Naive thymus-derived CD8-positive, alpha-beta T cell (primary cell): Measurements from ENCODE around the gene BANP. TPM values are rescaled to one million over a fixed set of nuclear protein-coding genes. Genes with fewer than 3 reads are reported as not detected.
"Not testable (repeated sequence)": the region's sequence is repeated elsewhere in the genome, so short reads cannot be mapped to it uniquely, and the experiment has no call there.

Experiments used
- ATAC-seq, 2 donors: fragments of 150-1000 bp; cut with Tn5 transposase in 1 of 2; sonication (Bioruptor Pico), chemical (Tn5 transposase) in 1 of 2; 1 replicate in 1 of 2; 2 replicates in 1 of 2; pipeline ENCODE4 v1.10.0; 2021; ENCODE audit warnings: mild to moderate bottlenecking in 2 of 2, moderate library complexity in 2 of 2
- POLR2A ChIA-PET: fragments of 350-600 bp; sonication (Branson Sonifier 250); formaldehyde crosslinking; loops from one replicate; lab custom pipeline; 2021; ENCODE audit warnings: antibody characterized with exemption; lab: Charles Lee
- DNase-seq, 10 donors: peaks; one replicate each; pipeline versions ENCODE4 v3.0.0 to v3.0.0-alpha.2; 2020 to 2022
- H3K27ac Mint-ChIP-seq, 10 donors: one replicate each; pipeline ENCODE4 v1.8.0; 2020 to 2022; ENCODE audit warnings: mild to moderate bottlenecking in 10 of 10, mixed read lengths in 10 of 10, moderate library complexity in 4 of 10, inconsistent platforms in 1 of 10
- H3K27me3 Mint-ChIP-seq, 5 donors: one replicate each; pipeline ENCODE4 v1.8.0; 2021 to 2022; ENCODE audit warnings: mixed read lengths in 5 of 5
- H3K36me3 Mint-ChIP-seq, 3 donors: one replicate each; pipeline ENCODE4 v1.8.0; 2020 to 2022; ENCODE audit warnings: mixed read lengths in 3 of 3, mild to moderate bottlenecking in 2 of 3, inconsistent platforms in 1 of 3
- H3K4me1 Mint-ChIP-seq, 4 donors: one replicate each; pipeline ENCODE4 v1.8.0; 2021 to 2022; ENCODE audit warnings: mixed read lengths in 4 of 4
- H3K4me3 Mint-ChIP-seq, 10 donors: one replicate each; pipeline ENCODE4 v1.8.0; 2020 to 2022; ENCODE audit warnings: mild to moderate bottlenecking in 10 of 10, mixed read lengths in 10 of 10, moderate library complexity in 6 of 10, inconsistent platforms in 1 of 10
- H3K9me3 Mint-ChIP-seq, 9 donors: one replicate each; pipeline ENCODE4 v1.8.0; 2020 to 2022; ENCODE audit warnings: mixed read lengths in 9 of 9, mild to moderate bottlenecking in 3 of 9, inconsistent platforms in 1 of 9, moderate library complexity in 1 of 9
- polyA plus RNA-seq, 3 donors: library from polyadenylated mRNA; unstranded; fragments of 300-500 nt; fragmentation: Illumina TruSeq; gene quantifications; one replicate each; pipeline ENCODE4 v1.2.3, GENCODE V29; 2021
- total RNA-seq, 8 experiments: library from RNA in 2 of 8; stranded (reverse) in 2 of 8; gene quantifications; one replicate each; pipeline ENCODE4 v1.2.3 and lab custom pipeline; 2021 to 2026

Gene BANP
- total and polyA plus RNA-seq, 5 experiments from 2014 or later: 13.4 to 89.4 (median 29.1) TPM

DNA sequence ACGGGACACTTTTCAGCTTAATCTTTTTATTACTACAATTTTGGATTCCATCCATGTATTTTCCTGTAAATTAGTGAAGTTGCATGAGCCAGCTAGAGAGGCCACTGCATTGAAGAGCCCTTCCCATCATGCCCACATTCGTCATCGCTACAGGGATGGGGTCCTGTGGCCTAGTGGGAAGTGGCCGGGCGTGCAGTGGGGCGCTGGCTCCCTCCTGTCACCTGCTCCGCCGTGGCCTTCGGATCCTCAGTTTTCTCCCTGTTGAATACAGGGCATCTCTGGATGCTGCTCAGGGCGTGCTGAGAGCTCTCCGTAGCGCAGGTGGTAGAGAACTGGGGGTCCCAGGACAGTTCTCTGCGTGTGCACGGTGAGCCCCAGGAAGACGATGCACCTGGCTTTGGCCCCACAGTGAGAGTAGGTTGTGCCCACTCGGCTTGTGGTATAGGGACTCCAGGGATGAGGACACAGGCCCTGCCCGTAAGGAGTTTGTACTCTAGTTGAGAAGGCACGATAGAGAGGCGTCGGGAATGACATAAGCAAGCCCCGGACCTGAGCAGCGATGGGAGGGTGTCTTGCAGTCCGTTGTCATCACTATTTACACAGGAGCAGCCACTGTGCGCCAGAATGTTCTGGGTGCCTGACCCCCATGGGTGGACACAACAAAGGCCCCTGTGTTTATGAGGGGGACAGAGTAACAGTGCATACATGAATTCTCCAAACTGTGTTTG is 74.8 kb downstream of the BANP start:
- H3K27me3 Mint-ChIP-seq, ATAC-seq, H3K9me3 Mint-ChIP-seq, H3K4me3 Mint-ChIP-seq, DNase-seq, POLR2A ChIA-PET: not testable (repeated sequence)
- Mint-ChIP-seq H3K27ac (peak overlapping the region in 1 of 10 donors; percentile 25), H3K4me1 (peaks cover 0 to 15% (median 3%) of the 10 kb centered on the region in 4 donors), H3K36me3 (peaks cover 0 to 70% (median 9%) of the 10 kb centered on the region in 3 donors)

DNA sequence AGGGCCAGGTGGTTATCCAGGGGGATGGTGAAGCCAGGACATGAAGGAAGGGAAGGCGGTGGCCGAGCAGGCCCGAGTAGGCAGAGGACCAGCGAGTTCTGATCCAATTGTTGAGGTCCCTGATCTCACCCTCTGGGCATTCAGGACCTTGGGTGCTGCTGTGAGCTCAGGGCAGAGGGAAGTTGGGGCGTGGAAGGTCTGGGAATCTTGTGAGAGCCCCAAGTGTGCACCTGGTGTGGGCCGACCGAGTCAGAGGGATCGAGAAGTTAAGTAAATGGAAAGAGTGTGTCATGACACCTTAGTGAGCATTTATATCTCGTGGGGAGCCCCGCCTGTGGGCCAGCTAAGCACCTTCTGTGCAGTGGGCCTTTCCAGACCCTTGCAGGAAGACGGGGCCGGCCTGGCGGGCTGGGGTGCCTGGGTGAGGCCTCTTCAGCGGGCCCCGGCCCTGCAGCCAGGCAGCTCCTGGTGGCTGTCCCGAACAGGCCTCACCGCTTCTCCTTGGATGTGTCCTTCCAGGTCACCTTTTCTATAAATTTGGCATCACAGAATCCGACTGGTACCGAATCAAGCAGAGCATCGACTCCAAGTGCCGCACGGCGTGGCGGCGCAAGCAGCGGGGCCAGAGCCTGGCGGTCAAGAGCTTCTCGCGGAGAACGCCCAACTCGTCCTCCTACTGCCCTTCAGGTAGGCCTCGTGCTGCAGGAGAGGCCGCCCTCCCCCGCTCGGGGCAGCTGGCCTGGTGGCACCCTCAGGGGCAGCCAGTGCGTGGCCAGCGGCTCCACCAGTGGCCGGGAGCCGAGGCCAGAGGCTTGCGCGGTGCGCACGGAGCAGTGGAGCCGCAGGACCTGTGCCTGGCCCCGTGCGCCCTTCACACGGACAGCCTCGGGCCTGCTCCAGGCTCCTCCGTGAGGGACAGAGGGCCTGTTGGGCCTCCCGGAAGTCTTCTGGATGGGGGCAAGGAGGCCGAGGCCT is 76.0 kb downstream of the BANP start:
- H3K4me3 Mint-ChIP-seq: no peak overlapping the region
- no peaks in the 10 kb centered on the region for H3K27me3 Mint-ChIP-seq
- no peak for ATAC-seq
- DNase-seq: no peak
- H3K9me3 Mint-ChIP-seq: no peaks in the 10 kb centered on the region
- peak overlapping the region in 3 of 10 donors; percentile 16 to 56 (median 53) for H3K27ac Mint-ChIP-seq
- H3K4me1 Mint-ChIP-seq: peaks cover 0 to 15% (median 3%) of the 10 kb centered on the region in 4 donors
- peaks cover 0 to 73% (median 7%) of the 10 kb centered on the region in 3 donors for H3K36me3 Mint-ChIP-seq
- POLR2A ChIA-PET: no interaction called here

DNA sequence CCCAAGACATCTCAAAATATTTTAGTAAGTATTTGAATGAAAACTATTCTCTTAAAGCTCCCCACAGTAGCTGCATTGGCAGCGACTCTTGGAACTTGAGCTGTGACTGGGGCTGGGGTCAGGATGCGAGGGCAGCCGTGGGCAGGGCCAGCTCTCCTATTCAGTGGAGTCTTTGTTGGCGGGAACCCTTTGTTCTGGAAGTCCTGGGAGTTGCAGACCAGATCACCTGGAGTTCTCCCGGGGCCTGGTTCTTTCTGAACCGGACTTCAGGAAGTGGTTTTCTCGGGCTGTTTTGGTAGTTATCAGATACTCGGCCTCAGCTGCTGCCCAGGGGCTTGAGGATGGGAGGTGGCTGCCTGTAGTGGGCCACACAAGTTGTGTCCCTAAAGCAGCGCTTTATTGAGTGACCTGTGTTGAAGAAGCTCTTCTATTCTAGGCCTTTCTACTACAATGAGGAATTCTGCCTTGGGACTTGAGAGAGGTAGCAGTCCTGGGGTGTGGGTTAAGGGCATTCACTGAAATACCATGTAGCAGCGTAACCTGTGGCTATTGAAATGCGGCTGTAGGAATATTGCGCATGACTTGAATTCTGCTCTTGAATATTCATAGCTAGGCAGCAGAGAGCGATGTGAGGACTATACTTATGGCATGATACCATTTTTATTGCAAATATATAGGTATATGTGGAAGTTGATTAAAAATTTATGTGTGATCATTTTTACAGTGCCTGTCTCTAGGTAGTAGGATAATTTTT is 77.1 kb downstream of the BANP start:
- Mint-ChIP-seq H3K36me3 (peaks cover 0 to 73% (median 6%) of the 10 kb centered on the region in 3 donors), H3K27ac (peak overlapping the region in 1 of 10 donors; percentile 16), H3K4me1 (peaks cover 0 to 15% (median 2%) of the 10 kb centered on the region in 4 donors)
- H3K4me3 Mint-ChIP-seq, POLR2A ChIA-PET, H3K9me3 Mint-ChIP-seq, ATAC-seq, H3K27me3 Mint-ChIP-seq, DNase-seq: not testable (repeated sequence)

DNA sequence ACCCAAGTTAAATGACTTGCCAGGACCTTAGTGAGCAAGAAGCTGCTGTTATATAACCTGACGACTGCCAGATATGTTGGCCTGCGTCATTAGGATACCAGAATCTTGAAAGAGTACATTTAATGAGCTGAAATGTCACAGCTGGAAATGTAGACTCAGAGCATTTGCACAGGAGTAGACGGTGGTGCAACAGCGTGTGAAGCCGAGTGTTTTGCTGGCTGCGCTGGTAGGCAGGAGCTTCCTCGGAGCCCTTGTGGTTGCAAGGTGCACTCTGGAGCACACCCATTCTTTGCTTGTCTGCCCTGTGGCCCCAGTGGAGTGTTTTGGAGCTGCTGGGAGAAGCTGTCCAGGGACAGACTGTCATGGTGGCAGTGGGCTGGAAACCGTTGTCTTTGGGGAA is 79.3 kb downstream of the BANP start:
- Mint-ChIP-seq H3K36me3 (peaks cover 0 to 82% (median 6%) of the 10 kb centered on the region in 3 donors), H3K27me3 (no peaks in the 10 kb centered on the region), H3K4me1 (peaks cover 0 to 4% (median 0%) of the 10 kb centered on the region in 4 donors), H3K9me3 (no peaks in the 10 kb centered on the region), H3K27ac (peak overlapping the region in 2 of 10 donors; percentile 9 to 62), H3K4me3 (no peak overlapping the region)
- DNase-seq (no peak), ATAC-seq (no peak)
- POLR2A ChIA-PET: no interaction called here

DNA sequence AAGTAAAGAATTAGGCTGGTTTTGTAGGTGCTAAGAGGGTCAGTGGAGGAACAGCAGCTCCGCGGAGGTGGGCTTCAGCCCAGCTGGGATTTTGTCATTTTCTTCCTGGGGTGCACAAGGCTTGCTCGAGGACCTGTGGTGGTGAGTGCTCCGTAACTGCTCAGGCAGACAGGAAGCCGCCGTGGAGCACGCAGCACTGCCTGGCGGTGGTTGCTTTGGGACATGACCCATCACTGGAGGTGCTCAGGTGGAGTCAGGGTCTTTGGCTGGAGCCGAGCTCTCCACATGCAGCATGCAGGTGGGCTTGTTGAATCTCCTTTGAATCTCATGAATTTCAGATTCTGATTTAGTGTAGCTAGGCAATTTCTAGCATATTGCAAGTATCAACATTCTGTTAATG is 79.7 kb downstream of the BANP start:
- H3K4me3 Mint-ChIP-seq, H3K27me3 Mint-ChIP-seq, H3K4me1 Mint-ChIP-seq, ATAC-seq, POLR2A ChIA-PET, DNase-seq, H3K9me3 Mint-ChIP-seq: not testable (repeated sequence)
- Mint-ChIP-seq H3K36me3 (peaks cover 0 to 83% (median 7%) of the 10 kb centered on the region in 3 donors), H3K27ac (peak overlapping the region in 1 of 10 donors; percentile 62)

DNA sequence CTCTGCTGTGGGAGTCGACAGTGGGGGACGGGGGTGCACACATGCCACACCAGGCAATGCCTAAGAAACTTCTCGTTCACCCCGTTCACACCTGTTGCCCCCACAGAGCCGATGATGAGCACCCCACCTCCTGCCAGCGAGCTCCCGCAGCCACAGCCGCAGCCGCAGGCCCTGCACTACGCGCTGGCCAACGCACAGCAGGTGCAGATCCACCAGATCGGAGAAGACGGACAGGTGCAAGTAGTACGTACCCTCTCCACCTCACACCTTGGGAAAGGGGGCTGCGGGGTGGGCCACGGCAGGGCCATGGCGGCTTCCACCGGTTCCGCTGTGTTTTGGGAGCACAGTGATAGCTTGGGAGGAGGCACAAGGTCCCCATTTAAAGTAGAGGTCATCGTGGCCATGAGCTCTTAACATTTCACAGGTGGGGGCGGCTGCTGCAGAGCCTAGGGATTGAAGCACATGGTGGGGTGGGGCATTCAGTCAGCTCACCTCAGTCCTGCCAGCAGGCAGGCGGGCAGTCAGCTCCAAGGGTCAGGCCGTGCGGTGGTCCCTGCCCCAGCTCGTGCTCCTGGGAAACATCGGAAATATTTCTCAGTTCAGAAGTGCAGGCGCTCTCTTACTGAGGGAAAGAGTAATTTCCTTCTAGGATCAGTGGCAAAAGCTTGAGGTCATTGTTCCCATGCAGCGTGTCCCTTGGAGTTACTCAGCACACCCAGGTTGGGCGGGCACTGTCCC is 81.9 kb downstream of the BANP start:
- not testable (repeated sequence) for H3K9me3 Mint-ChIP-seq

DNA sequence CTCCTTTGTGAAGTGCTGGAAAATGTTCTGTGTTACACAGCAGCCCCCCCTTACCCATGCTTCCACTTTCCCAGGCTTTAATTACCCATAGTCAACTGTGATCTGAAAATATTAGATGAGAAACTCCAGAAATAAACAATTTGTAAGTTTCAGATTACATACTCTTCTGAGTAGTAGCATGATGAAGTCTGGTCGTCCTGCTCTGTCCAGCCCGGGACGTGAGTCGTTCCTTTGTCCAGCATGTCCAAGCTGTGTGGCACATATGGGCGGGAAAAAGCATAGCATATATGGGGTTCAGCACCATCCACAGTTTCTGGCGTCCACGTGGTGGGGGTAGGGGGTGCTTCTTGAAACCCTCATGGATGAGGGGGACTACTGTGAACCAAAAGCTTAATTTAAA is 83.5 kb downstream of the BANP start:
- Mint-ChIP-seq H3K27me3 (no peaks in the 10 kb centered on the region), H3K9me3 (no peaks in the 10 kb centered on the region), H3K4me1 (no peaks in the 10 kb centered on the region), H3K4me3 (no peak overlapping the region), H3K27ac (no peak overlapping the region), H3K36me3 (peaks cover 0 to 74% (median 13%) of the 10 kb centered on the region in 3 donors)
- ATAC-seq: no peak
- no peak for DNase-seq
- POLR2A ChIA-PET: no interaction called here

More for the DNA sequence above, 81.9 kb downstream of the BANP start:
- H3K27me3 Mint-ChIP-seq, DNase-seq, POLR2A ChIA-PET, H3K4me3 Mint-ChIP-seq, H3K4me1 Mint-ChIP-seq, H3K27ac Mint-ChIP-seq, ATAC-seq: not testable (repeated sequence)
- peaks cover 0 to 84% (median 10%) of the 10 kb centered on the region in 3 donors for H3K36me3 Mint-ChIP-seq

DNA sequence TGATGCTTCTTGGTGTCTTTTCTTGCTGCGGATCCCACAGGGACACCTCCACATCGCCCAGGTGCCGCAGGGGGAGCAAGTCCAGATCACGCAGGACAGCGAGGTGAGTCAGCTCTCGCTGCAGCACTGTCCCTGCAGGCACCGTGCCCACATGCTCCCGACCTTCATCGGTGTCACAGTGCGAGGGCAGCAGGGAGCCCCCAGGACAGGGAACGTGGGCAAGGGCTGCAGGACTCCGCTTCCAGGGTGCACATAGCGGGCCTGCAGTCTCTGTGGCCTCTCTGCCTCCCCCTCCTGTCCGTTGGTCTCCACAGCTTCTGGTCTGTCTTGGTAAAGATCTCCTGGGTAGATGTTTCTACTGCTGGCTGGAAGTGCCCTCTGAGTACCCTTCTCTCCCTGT is 84.1 kb downstream of the BANP start:
- Mint-ChIP-seq H3K36me3 (peaks cover 0 to 78% (median 13%) of the 10 kb centered on the region in 3 donors), H3K27ac (peak overlapping the region in 1 of 10 donors; percentile 65), H3K4me3 (no peak overlapping the region), H3K4me1 (no peaks in the 10 kb centered on the region), H3K9me3 (no peaks in the 10 kb centered on the region), H3K27me3 (no peaks in the 10 kb centered on the region)
- POLR2A ChIA-PET: no interaction called here
- no peak for DNase-seq
- no peak for ATAC-seq

DNA sequence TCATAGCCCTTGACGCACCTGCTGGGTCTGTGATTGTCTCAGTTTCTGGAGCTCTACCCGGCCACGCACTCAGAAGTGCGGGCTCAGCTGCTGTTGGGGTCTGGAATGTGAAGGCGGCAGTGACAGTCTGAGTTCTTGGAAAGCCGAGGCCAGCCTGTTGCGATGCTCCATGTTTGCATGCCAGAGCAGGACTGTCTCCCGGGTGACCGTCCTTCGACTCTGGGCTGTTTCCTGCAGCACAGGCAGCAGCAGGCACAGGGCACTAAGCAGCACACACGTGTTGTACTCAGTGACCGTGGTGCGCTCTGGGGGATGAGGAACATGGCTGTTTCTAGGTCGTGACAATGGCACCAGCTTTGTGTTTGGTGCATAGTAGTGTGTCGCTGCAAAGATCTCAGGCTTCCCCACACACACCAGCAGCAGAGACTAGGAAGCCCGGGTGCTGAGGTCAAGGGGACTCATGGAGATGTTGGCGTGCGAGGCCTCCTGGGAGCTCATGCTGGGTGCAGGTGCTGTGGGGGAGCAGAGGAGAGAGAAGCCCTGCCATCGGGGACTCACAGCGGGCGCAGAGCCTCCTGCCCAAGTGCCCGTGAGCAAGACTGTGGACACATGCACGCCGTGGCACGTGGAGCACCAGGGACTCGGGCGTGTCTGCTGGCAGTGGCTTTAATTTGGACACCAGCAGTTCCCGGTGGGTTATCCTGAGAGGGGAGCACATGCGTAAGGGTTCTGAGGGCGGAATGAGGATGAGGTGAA is 84.8 kb downstream of the BANP start:
- POLR2A ChIA-PET, H3K4me1 Mint-ChIP-seq, H3K27me3 Mint-ChIP-seq, DNase-seq, H3K4me3 Mint-ChIP-seq, ATAC-seq, H3K9me3 Mint-ChIP-seq: not testable (repeated sequence)
- Mint-ChIP-seq H3K27ac (peak overlapping the region in 2 of 10 donors; percentile 28 to 43), H3K36me3 (peaks cover 0 to 76% (median 13%) of the 10 kb centered on the region in 3 donors)

DNA sequence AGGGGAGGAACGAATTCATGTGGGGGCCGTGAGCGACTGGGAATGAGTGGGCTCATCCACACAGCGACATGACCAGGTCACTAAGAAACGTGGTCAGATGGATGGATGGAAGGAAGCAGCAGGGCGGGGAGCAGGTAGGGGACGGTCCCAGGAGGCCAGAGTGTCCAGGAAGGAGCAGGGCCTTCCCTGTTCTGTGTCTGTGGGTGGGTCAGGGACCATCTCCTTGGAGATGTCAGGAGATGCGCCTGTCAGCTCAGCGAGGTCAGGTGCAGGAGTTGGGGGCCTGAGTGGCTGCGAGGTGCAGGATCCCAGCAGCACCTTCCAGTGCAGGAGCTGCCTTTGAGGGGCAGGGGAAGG is 85.4 kb downstream of the BANP start:
- H3K4me1 Mint-ChIP-seq, H3K9me3 Mint-ChIP-seq, POLR2A ChIA-PET, H3K27ac Mint-ChIP-seq, H3K4me3 Mint-ChIP-seq, H3K27me3 Mint-ChIP-seq, ATAC-seq, DNase-seq: not testable (repeated sequence)
- peaks cover 0 to 74% (median 13%) of the 10 kb centered on the region in 3 donors for H3K36me3 Mint-ChIP-seq

DNA sequence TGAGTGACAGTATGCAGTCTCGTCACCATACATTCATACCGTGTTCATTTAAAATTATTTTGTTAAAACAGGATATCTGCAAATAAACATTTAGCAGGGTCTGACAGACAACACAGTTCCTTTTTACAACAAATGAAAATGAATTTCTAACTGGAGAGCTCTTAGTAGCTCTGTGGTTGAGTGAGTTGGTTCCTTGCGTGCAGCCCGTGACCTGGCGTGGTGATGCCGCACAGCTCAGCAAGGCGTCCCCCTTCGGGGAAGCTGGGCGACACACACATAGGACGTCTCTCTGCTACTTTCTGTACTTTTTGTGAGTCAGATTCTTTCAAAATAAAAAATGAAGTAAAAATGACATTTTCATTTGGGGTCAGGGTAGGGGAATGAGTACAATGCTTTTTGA is 86.1 kb downstream of the BANP start:
- POLR2A ChIA-PET, DNase-seq, H3K4me3 Mint-ChIP-seq, H3K27ac Mint-ChIP-seq, H3K9me3 Mint-ChIP-seq, H3K4me1 Mint-ChIP-seq, ATAC-seq, H3K27me3 Mint-ChIP-seq: not testable (repeated sequence)
- peaks cover 0 to 74% (median 13%) of the 10 kb centered on the region in 3 donors for H3K36me3 Mint-ChIP-seq
